GM12878 (cell line): ENCODE results near the gene COL4A4.

ENCODE experiments used
- BCL3 ChIP-seq: IDR thresholded peaks from 2 replicates; pipeline ENCODE4 v1.6.1; 2011; ENCODE audit warnings: borderline replicate concordance, low read depth, mild to moderate bottlenecking, moderate library complexity, low read length; ENCODE audit not compliant: insufficient read depth, poor library complexity, severe bottlenecking
- KDM1A ChIP-seq: fragments of 200-600 bp; sonication (generic); IDR thresholded peaks from 2 replicates; pipeline ENCODE4 v1.6.1; 2016; ENCODE audit warnings: borderline replicate concordance
- PAX5 ChIP-seq: IDR thresholded peaks from 2 replicates; pipeline ENCODE4 v1.6.1; 2011; ENCODE audit warnings: low read depth, low read length, borderline replicate concordance
- POLR2A ChIP-seq: IDR thresholded peaks from 2 replicates; pipeline ENCODE4 v1.6.1; 2011; ENCODE audit warnings: low read depth, mild to moderate bottlenecking, low read length
- RAD21 ChIP-seq: IDR thresholded peaks from 2 replicates; pipeline ENCODE4 v1.6.1; 2011; ENCODE audit warnings: mild to moderate bottlenecking, low read depth, low read length, moderate library complexity; ENCODE audit not compliant: insufficient read depth
- TCF7 ChIP-seq: IDR thresholded peaks from 2 replicates; pipeline ENCODE4 v1.6.1; 2014; ENCODE audit warnings: antibody characterized with exemption, borderline replicate concordance
- TF ChIP-seq, protein P1 (sequence below), 3 experiments: IDR thresholded peaks in 2 of 3; conservative IDR thresholded peaks in 1 of 3; 2 replicates each; pipeline ENCODE4 v1.5.1; 2011; ENCODE audit warnings: low read depth in 3 of 3, low read length in 3 of 3, mild to moderate bottlenecking in 3 of 3, control low read depth in 2 of 3, moderate library complexity in 2 of 3, inconsistent platforms in 1 of 3, mixed read lengths in 1 of 3; ENCODE audit not compliant: control insufficient read depth in 2 of 3, insufficient read depth in 1 of 3; ENCODE audit errors: extremely low read depth in 1 of 3

GRCh38 chr2:226969417-226970080 lies 194.5 kb downstream of the COL4A4 start:
- no peak for TF ChIP-seq POLR2A
- TF ChIP-seq TCF7 = no peak
- no peak for TF ChIP-seq PAX5
- TF ChIP-seq, protein P1, sequence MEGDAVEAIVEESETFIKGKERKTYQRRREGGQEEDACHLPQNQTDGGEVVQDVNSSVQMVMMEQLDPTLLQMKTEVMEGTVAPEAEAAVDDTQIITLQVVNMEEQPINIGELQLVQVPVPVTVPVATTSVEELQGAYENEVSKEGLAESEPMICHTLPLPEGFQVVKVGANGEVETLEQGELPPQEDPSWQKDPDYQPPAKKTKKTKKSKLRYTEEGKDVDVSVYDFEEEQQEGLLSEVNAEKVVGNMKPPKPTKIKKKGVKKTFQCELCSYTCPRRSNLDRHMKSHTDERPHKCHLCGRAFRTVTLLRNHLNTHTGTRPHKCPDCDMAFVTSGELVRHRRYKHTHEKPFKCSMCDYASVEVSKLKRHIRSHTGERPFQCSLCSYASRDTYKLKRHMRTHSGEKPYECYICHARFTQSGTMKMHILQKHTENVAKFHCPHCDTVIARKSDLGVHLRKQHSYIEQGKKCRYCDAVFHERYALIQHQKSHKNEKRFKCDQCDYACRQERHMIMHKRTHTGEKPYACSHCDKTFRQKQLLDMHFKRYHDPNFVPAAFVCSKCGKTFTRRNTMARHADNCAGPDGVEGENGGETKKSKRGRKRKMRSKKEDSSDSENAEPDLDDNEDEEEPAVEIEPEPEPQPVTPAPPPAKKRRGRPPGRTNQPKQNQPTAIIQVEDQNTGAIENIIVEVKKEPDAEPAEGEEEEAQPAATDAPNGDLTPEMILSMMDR (IDR thresholded peaks at IDR 0.05 in 2 of 3, conservative IDR thresholded peaks at IDR 0.05 in 1 of 3; ENCODE audit: control insufficient read depth in 2 of 3, extremely low read depth in 1 of 3, insufficient read depth in 1 of 3, low read depth in 3 of 3, low read length in 3 of 3) = no peak
- no peak for TF ChIP-seq KDM1A
- TF ChIP-seq RAD21 = no peak
- no peak for TF ChIP-seq BCL3
